NCI-H446 (cell line): ENCODE data around the gene PRKAG1.

Experiments
- DNase-seq, 2 experiments: peaks; one replicate each; lab custom pipeline; 2025; lab: John Stamatoyannopoulos, UW

Gene PRKAG1

DNA sequence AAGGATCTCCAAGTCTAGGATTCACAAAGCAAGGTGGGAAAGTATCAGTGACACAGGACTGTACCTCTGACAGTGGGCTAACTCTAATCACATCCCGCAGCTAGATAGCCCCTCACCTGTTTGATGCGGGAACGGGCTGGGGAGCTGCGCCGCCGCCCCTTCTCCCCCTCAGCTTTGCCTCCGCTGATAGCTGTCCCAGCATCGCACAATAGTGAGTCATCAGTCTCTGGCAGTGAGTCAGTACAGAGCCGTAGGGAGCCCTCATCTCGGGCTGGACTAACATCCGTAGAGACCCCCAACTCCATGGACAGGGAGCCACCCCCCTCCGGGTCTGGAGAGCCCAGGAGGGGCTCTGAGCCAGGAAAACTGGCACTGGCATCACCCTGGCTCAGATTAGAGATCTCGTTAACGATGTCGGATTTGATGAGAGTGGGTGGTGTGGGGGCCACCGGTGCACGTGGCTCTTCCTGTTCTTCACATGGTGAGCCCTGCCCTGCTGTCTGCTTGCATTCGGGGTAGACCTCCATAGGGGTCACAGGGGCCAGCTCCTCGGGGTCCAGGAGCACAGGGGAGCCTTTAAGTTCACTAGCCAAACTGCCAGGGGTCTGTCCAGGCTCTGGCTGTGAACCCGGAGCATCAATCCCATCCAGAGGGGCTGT, 31.1 kb upstream of the PRKAG1 start:
- no peak for DNase-seq

DNA sequence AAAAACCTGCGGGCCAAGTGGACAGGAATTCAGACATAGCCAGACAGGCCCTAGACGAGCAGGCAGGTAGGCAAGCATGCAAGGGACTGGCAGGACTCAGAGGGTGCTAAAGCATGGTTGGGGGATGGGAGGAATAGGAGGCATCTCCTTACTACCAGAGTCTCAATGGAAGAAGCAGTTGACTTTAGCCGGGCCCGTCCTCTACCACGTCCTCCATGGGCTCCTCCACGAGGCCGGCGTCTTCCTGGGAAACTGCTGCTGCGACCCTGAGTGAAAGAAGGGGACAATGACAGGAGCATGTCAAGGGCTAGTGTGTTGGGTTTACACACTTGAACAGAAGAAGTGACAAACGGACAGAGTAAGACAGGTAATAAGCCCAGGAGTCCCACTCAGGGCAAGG, 30.4 kb upstream of the PRKAG1 start:
- DNase-seq = no peak

DNA sequence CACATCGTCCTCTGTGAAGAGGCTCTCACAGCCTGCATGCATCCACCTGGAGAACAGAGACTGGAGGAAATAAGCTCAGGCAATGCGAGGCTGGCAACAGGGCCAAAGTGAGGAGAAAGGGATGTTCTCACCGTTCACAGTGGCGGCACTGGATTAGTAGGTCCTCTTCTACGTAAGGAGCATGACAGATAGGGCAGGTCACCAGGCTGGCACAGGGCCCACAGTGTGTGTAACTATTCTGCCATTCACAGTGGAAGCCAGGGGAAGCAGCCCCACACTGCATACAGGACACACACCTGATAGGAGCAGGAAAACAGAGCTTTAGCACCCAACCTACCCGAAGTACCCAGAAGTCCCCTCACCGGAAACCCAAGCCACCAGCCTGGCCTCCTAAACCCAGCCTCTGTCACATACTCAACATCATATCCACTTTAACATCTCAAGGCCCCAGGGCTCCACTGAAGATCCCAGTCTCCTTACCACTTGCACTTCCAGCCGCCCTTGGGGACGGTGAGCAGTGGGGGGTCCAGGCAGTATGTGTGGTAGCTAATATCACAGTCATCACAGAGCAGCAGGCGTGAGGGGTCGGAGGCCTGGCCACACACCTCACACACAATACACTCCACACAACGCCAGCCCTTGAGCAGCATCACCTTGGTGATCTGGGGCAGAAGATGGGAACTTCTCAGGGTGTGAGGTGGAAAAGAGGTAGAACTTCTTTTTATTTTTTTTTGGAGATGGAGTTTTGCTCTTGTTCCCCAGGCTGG, 27.7 kb upstream of the PRKAG1 start:
- DNase-seq = no peak

DNA sequence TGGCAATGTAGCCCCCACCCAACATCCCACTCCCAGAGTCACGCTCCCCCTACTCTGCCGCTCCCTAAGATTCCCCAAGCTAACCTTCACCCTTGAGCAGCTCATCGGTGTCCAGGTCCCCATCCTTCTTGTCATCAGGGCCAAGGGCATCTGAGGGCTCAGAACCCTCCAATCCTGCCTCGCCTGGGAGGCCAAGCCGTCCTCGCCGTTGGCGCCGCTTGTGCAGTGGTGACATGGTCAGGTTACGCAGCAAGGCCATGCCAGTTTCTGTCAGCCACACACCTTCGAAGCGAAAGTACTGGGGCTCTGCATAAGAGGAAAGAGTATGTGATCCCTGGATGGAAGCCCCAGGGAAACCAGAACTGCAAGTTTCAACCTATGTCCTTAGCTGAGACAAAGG, 26.1 kb upstream of the PRKAG1 start:
- no peak for DNase-seq

DNA sequence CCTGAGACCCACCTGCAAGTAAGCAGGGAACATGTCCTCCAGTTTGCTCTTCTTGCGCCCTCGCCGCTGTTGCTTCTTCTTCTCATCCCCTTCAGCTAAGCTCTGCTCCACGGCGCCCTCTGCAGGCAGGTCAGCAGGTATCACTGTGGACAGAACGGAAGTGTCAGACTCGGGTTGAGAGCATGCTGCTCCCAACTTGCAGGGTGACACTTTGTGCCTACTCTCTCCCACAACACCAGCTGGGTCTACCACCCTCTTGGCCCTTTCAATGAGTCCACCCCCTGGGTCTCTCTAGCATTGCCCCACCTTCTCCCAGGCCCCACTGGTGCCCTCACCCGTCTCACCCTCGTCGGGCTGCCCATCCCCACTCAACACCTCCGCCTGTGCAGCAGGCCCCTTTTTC, 25.3 kb upstream of the PRKAG1 start:
- peak in 1 of 2 experiments; percentile 11 for DNase-seq

DNA sequence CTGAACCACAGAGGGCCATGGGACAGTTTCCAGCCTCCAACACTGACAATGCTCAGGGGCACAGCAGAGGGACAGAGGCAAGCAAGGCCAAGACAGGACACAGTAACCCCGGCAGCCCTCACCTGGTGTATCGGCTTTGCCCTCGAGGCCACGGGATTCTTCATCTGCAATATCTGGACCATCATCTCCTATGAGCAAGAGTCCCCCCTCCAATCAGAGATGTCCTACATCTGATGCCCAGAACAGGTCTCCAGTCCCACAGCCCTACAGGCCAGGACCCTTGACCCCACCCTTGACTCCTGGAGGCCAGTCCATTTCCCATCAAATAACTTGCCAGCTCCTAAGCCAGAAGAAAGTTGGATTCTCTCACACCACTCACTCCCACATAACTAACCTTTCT, 24.7 kb upstream of the PRKAG1 start:
- DNase-seq = no peak

DNA sequence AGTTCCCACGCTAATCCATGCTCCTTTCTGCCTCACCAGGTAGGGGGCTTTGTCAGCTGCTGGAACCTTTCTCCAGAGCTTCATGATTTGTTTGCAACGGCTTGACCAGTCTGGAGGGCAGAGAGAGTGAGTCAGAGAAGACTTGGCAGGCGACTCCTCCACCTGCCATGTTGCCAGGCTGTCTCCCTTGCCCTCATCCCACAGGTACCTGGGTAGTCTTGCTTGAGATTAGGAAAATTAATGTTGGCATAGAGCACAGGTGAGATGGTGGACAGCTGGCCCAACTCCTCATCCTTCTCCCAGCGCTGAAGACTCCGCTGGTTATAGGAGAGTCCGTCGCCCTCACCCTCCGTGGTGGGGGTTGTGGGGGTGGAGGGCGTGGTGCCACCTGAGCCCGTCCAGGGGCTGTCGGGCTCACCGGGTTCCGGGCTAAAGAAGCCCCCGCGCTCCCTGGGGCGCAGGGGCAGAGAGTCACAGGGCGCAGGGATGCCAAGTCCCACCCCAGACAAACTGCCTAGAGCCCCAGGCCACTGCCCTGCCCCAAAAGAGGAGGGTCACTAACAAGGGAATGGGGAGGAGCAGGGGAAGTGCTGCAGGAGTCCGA, 23.4 kb upstream of the PRKAG1 start:
- no peak for DNase-seq

DNA sequence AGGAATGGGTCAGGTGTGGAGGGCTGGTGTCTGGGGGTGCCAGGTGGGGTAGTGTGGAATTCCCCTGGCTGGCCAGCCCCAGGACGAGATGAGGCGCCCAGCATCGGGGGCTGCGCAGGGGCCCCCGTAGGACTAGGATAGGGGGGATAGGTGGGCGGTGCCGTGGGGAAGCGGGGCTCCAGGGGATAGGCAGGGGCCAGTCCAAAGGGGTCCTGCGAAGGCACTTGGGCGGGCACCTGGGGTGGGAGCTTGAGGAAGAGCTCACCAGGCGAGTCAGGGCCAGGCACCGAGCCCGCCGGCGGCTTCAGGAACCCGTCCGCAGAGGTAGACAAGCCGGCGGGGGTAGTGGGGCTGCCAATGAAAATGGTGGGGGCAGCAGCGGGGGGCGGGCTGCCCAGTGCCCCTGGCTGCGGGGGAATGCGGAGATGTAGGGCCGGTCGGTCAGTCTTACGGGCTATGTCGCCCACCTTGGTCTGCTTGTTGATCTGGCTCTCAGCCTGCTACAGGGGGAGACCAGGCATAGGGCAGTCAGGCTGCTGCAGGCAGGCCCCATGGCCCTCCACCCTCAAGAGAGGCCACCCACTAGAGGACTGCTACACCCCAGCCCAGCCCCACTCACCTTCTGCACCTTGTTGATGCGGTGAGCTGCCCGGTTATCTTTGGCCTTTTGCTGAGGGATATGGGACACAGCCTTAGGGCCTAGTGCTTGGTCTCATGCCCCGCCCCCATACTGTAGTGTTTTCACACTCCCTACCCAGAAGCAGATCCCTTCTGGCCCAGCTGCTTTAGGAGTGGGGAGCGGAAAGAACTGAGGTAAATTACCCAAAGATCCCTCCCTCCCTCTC, 22.7 kb upstream of the PRKAG1 start:
- no peak for DNase-seq

DNA sequence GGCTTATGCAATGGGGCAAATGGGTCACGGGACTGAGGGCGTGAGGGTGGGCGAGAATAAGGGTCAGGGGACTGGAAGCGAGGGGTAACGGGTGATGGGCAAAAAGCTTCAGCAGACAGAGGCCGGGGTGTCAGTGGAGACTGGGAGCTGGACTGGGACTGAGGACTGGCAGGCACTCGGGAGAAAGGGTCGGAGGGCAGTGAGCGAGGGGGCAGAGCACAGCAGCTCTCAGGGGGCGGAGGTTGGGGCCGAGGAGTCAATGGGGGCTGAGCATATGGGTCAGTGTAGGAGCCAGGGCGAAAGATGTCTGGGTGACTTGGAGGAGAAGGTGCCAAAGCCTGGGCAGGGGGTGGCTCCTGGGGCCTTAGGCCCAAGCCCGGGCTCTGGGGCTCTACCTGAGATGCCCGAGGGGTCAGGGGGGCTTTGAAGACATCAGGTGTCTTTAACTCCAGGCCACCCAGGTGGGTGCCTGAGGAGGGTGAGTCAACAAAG, 21.8 kb upstream of the PRKAG1 start:
- no peak for DNase-seq

DNA sequence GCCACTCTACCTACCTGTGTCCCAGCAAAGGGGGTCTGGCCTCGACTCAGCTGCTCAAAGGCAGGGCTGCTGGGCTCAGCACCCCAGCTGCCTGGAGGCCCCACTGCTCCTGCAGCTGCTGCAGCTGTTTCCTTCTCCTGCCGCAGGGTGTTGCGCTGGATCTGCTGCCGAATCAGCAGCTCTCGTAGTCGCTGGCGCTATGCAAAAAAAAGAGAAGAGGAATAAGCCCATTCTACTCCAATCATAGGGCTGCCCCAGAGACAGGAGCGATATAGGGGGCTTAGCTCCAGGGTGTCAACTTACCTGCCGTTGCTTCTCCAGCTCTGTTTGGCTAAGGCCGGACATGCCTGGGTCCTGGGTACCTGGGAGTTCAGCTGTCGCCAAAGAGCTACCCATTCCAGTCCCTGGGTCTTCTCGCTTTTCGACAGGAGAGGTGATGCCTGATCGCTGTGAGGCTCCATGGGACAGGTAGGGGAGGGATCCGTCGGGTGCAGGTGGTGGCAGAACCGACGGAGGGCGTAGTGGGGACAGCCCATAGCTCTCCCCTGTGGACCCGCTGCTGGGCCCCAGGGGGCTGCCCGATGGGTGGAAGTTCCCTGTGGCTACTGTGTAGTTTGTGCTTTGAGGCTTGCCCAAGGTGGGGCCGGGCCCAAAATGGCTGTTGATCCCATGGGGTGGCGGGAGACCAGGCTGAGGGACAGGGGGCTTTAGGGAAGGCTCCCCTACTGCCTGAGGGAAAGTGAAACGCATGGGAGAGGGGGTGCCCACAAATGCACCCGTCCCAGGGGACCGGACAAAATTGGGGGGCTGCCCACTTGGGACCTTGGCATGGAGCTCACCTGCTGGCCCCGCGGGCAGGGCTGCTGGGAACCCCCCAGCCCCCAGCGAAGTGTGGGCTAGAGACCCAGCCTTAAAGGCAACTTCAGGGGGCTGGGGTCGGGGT, 21.1 kb upstream of the PRKAG1 start:
- DNase-seq = no peak

DNA sequence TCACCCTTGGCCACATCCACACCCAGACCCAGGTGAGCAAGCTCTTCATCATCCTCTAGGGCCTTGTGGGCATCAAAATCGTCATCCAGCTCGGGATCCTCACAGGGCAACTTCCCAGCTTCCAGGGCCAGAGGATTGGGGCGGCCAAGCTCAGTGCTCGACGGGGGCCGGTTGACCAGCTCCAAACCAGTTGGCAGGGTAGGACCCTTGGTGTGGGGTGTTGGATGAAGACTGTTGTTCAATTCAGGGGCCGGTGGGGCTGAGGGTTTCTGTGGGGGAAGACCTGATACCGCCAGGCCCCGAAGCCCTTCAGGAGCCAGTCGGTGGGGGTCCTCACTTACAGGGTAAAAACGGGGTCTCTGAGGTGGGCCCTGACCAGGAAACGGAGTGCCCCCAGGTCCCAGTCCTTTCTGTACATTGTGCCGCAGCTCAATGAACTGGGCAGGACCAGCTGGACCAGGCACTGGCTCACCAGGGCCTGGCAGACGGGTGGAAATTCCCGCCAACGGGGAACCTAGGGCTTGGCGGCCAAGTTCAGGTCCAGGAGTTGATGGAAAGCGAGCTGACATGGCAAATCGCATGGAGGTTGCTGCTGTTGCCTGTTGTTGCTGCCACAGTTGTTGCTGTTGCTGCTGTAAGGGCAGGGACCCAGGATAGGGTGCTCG, 19.8 kb upstream of the PRKAG1 start:
- DNase-seq = no peak

DNA sequence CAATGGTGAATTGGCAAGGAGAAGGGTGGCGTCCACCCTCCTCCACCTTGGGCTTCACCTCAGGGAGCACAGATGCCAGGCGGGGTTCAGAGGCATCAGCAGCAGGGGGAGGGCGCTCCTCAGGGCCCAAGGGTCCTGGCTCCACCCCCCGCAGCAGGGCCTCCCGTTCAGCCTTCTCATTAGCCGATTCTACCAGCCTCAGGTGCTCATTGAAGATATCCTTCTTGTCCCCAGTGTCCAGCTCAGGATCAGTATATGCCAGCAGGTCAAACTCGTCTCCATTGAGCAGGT, 19.3 kb upstream of the PRKAG1 start:
- DNase-seq = no peak

DNA sequence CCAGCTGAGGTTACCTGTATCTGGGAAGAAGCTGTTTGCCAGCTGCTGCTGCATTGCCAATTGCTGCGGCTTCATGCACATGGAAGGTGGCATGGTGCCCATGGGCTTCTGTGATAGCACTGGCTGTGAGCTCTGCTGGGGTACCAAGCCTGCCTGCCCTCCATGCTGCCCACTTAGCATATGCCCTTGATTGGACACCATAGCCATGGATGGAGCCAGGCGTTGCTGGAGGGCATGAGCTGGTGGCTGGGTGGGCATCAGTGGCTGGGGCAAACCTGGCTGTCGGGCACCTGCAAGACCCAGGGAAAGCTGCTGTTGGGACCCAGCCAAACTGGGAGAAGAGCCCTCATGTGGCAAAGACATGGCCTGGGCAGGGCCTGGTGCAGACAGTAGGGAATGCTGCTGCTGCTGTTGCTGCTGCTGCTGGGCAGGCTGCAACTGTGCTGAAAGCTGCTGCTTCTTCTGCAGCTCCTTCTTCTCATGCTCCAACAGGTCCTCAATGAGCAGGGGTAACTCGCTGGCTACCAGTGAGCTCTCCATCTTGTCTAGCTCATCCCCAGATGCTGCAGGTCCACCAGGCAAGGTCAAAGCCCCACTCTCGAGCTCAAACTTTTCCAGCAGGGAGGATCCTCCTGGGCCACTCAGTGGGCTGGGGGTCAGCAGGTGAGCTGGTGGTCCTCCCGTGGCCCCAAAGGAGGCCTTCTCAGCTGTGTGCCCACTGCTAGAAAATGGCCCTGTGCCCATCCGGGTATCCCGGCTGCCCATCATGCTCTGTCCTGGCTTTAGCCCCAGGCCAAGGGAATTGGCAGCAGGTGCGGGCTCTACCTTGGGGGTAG, 18.8 kb upstream of the PRKAG1 start:
- no peak for DNase-seq

DNA sequence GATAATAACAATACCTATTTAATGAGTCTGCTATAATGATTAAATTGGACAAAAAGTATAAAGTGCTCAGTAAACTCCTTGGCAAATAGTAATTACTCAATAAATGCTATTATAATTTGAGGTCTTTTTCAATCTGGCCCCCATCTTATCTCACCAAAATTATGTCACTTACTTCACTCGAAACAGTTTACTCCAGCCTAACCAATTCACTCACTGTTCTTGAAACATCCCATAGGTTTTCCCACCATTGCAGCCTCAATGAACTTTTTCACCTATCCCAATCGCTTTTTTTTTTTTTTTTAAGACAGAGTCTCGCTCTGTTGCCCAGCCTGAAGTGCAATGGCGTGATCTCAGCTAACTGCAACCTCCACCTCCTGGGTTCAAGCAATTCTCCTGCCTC, 17.5 kb upstream of the PRKAG1 start:
- DNase-seq = no peak

DNA sequence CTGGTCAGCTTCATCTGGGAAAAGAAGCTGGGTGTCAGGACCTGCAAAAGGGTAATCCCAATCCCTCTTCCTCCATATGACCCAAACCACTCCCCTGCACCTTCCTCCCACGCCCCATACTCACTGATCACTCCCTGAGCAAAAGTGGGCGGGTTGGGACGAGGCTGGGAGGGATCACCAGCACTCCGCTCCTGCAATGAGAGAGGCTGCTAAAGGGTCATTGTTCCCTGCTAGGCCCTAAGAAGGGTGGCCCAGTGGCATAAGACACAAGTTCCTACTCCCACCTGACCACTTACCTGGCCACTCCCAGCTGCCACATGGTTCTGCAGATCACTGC, 15.7 kb upstream of the PRKAG1 start:
- DNase-seq = no peak

DNA sequence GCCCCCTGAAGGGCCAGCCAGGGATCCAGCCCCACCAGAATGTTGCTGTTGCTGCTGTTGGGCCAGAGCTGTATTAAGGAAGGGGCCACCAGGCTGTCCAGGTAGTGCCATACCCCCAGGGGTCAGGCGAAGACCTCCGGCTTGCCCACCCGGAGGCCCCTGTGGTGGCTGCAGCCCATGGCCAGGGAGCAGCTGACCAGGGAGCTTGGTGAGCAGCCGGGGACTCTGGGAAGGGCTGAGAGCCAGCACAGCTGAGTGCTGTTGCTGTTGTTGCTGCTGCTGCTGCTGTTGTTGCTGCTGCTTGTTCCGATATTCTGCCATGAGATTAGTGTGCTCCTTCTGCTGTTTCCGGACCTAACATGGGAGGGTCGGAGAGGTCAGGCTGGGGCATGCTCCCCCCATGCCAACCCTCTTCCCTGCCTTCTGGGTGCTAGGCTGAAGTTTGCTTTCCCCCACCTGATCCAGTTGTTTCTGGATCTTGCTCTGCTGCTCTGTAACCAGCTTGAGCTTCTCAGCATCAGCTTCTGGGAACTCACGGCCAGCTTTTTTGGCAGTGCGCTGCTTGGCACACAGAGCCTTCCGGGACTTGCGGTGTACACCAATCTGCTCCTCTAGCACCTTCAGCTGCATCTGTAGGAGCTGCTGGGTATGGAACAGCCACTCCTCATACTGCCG, 15.2 kb upstream of the PRKAG1 start:
- no peak for DNase-seq

DNA sequence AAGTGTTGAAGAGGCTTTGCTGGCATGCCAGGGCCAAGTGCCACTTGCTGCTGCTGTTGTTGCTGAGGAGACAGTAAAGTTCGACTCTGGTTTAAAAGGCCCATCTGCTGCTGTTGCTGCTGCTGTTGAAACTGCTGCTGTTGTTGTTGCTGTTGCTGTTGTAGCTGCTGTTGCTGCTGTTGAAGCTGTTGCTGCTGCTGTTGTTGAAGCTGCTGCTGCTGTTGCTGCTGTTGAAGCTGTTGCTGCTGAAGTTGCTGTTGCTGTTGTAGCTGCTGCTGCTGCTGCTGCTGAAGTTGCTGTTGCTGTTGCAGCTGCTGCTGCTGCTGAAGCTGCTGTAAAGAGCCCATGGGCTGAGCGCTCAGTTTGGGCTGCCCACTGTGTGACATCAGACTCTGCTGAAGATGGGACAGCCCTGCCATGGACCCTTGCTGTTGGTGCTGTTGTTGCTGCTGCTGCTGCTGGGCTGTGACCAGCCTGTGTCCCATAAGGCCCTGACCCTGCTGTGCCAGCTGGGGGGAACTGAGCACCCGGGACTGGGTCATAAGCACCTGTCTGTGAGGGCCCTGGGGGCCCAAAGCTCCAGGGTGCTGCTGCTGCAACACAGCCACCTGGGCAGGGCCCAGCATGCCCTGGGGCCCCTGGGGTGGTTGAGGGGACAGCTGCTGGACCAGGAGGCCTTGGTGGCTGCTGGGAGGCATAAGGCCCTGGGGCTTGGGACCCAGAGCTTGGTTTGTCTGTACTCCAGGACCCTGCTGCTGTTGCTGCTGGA, 14.3 kb upstream of the PRKAG1 start:
- no peak for DNase-seq

DNA sequence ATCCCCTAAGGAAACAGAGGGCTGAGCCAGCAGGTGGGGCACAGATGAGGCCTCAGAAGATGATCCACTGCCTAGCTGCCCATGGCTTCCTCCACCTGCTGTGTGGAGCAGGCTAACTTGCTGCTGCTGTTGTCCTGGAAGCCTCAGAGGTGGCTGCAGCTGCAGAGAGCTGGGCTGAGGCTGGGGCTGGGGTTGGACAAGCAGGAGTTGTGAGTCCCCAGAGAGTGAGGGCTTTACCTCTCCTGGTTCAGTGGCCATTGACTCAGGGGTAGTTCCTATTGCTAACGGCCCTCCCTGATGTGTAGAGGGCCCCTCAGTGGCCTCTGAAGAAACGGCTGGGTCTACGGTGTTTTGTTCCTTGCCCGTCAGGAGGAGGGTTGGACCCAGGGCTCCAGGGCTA, 13.7 kb upstream of the PRKAG1 start:
- DNase-seq = no peak
